Right ventricle myocardium inferior (tissue), 1 donor: ENCODE measurements around the gene PARD3. TPM values are rescaled to one million over a fixed set of nuclear protein-coding genes. Genes with fewer than 3 reads are reported as not detected.
"Not testable (repeated sequence)": the region's sequence is repeated elsewhere in the genome, so short reads cannot be mapped to it uniquely, and the experiment has no call there.

Source experiments
- ATAC-seq: fragments of 200-7000 bp; cut with Tn5 transposase; one replicate; pipeline ENCODE4 v1.9.1; 2020; ENCODE audit warnings: mild to moderate bottlenecking, moderate library complexity
- DNase-seq: peaks from one replicate; pipeline ENCODE4 v3.0.0; 2021; ENCODE audit errors: missing footprints
- intact Hi-C: fragments of 100-400 bp; cut with DNase I; formaldehyde crosslinking; loops from one replicate; pipeline ENCODE4 v1.11.0; 2022
- total RNA-seq: library from RNA; stranded (reverse); fragmentation: NEBNext Ultra II Directional; extraction: Animal tissue kit (Norgen Biotek cat#: 25700); gene quantifications from one replicate; pipeline ENCODE4 v1.2.1, GENCODE V29; 2021
- donor health status: DM: no; HTN: yes; CAD: no; lungs with severe emphysema.

The PARD3 gene
- total RNA-seq, 1 donor from 2014 or later: 34.6 TPM

DNA sequence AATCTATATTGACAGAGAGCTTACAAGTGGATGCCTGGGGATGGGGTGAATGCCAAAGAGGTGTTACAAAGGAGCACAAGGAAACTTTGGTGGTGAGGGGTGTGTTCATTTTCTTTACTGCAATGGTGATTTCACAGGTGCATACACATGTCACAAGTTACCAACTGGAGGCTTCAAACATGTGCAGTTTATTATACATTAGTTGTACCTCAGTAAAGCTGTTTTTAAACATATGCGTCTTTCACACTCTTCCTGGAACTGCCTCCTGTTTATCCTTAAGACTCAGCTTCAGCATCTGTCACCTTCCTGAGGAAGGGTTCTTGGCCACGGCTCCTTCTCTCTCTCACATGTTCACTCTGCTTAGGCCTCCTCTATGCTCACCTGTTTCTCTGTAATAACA is 731.5 kb downstream of the PARD3 start:
- DNase-seq (no peak), ATAC-seq (no peak)
- intact Hi-C loops: no loop called here

DNA sequence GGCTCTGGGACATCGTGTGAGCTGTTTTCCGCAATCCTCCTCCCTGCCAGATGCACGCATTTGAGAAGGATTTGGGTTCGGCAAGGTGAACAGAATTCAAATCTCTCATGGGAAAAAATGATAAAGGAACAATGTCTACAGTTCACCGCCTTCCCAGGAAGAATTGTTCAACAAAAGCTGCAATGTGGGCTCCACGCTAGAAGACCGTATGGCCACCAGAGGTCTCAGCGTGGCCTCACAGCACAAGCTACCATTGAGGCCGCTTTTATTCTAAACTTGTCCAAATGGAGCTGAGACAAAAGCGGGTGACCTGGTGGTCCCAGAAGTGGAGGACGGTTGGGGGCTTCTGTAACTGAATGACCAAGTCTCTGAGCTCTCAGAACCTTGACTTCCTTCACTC is 733.1 kb downstream of the PARD3 start:
- ATAC-seq (no peak), DNase-seq (no peak)
- intact Hi-C loops: no loop called here

DNA sequence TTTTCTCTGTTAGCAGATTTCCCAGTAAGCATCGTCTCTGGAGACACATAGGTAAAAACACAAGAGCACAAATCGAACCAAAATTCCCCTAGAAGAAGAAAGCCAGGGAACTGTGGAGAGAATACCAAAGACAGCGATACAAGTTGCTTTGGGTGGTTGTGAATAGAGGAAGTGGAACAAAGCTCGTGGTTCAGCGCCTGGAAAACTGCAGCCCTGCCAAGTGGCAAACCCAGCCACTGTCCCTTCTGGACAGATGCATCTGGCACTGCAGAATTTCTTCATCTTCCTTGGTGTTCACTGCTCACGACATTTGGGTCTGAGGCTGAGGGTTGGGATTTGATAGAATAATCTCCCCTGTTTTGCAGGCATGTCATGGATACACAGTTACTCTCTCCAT is 733.8 kb downstream of the PARD3 start:
- intact Hi-C loops: no loop called here
- ATAC-seq: no peak
- DNase-seq: no peak

DNA sequence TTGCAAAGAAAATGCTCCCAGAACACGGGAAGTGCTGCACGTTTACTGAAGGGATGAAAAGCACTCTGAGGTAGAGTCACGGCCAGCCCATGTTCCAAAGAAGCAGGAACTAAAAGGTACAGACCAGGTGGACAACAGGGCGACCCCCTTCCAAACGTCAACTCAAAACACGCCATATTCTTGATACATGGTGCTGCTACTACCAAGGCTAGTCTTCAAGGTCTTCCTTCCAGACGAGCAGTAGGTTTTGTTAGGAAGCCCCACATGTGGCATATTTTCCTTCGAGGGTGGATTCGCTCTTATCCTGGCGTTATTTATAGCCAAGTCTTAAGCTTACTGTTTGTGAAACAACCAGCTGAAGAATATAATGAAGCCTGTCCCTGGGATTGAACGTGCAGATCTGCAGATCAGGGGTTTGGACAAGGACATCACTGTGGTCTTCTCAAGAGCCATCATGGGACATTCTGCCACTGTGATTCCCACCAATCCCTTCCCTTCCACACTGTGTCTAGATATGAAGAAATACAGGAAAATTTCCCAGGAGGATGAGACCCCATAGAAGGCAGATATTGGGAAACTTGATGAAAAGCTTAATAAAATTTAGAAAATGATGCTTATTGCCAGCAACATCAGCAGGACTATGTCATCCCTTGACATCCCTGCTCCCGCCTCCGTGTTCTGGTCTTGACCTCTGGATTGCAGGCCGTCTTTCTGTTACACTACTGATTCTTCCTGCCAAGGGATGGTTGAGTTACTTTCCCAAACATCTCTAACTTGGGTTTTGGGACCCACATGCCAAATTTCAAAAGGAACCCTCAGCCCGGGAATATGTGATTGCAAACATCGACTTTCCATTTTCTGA is 734.4 kb downstream of the PARD3 start:
- intact Hi-C loops: no loop called here
- ATAC-seq (peak; percentile 76), DNase-seq (no peak)

DNA sequence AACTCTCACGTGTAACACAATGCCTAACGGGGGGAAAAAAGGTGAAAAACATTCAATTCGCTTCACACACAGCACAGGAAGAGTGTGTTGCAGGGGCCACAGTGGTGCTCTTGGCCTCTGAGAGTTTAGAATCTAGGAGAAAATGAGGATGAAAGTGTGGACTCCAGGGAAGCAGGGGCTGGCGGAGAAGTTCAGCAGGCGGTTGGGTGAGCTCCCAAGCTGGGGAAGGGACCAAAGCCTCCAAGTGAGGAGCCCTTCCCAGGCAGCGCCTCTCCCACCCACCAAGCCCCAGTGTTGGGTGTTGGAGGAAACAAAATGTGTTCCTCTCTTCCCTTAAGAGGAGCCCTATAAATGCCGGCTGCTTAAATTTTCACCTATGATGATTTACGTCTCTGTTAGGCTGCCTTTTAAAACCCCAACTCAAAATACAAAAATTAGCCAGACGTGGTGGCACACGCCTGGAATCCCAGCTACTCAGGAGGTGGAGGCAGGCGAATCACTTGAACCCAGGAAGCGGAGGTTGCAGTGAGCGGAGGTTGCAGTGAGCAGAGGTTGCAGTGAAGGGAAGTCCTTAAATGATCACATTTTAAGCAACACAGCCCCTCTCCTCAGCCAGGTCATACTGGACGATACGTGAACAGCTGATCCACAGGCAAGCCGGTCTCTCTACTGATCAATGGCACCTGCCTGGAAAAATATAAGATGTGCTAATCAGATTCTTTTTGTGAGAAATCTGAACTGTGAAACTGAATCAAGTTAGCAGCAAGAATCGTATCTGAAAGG is 735.2 kb downstream of the PARD3 start:
- intact Hi-C loops: no loop called here
- no peak for DNase-seq
- no peak for ATAC-seq

DNA sequence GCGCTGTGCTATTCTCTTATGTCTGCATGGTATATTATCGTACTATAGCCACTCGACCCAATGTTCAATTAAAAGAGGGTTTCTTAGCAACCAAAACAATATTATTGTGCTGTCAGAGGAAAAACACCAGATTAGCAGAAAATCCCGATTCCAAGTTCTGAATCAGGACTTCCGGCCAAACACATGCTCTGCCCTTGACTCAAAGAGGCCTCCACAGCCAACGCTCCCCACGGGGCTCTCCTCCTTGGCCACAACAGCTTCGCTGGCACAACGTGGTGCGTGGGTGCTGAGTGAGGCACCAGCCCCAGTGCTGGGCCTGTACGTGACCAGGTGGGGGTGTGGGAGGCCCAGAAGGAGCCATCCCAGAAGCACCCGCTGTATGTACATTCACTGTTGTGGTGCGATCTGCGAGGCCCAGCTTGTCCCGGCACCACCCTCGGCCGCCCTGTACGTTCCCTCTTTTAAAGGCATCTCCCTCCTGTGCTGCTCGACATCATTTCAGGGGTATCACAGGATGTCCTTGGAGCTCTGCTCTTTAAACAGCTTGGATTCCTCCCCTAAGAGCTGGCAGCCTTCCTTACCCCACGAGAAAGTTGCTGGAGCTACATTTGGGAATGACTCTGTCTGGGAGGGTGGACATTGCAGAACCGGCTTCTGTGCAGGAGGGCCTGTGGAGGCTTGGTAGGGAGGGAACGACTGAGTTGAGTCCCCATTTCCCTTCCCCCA is 736.2 kb downstream of the PARD3 start:
- intact Hi-C loops: no loop called here
- ATAC-seq (peak; percentile 67), DNase-seq (peak; percentile 83)

DNA sequence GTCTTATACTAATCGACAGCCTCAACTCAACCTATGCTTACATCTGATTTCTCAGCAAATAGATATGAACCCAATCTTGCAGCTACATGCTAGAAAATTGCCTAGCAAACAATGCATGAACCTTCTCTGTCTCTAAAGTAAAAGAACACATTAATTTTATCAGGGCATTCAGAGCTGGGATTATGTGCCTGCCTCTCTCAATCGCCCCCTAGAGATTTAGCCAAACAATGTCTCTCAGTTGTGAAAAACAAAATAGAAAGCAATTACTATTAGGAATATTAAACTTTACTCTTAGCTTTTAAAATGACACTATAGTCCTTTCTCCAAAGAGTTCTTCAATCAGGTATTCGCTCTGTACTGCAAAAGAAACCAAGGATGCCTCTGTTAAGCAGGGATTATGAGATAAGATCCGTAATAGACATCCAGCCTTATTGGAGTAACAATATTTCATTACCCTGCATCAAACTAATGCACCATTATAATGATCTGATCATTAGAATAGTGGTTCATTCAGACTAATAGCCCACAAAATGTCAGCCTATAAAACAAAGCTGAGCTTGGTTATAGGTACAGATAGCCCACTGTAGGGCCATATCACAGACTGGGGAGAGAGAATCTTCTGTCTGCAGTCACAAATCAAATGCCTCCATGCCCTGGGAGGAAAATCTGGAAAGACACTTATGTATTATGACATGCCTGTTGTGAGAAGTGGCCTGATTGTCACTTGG is 736.9 kb downstream of the PARD3 start:
- DNase-seq (no peak), ATAC-seq (no peak)
- intact Hi-C loops: no loop called here

DNA sequence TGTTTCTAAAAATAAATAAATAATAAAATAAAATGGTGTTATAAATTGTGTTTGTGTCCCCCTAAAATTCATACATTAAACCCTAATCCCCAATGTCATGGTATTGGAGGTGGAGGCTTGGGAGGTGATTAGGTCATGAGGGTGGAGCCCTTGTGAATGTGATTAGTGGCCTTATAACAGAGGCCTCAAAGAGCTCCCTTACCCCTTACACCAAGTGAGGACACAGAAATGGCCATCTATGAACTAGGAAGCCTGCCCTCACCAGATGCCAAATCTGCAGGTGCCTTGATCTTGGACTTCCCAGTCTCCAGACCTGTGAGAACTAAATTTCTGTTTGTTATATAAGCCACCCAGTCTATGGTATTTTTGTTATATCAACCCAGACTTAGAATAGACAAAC is 738.7 kb downstream of the PARD3 start:
- no peak for DNase-seq
- ATAC-seq: no peak
- intact Hi-C loops: no loop called here

DNA sequence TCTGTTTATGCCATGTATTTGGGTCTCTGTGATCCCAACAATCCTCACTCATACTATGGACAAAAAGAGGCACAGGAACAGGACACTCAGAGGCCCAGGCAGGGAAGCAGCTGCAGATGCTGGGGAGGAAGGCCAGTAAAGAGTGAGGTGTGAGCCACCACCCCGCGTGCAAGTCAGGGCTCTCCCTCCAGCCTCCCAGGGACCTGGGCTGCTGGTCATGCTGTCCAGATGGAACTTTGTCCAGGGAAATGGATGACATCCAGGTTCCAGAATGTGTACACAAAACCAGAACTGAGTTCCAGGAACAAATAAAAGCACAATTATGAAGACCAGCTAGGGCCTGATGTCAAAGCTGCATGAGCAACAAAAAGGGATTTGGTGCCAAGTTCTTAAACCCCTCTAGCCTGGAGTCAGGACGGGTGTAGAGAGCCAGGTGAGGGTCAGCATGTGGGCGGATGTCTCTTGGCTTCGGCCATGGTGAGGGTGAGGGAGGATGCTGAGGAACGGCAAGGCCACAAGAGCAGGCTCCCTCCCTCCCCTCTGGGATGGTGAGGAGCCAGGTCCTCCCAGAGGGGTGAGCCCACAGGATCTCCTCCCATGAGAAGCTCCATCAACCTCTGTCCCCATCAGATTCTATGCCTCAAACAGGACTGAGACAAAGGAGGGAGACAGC is 739.7 kb downstream of the PARD3 start:
- ATAC-seq: peak; percentile 73
- DNase-seq: no peak
- intact Hi-C loops: no loop called here

DNA sequence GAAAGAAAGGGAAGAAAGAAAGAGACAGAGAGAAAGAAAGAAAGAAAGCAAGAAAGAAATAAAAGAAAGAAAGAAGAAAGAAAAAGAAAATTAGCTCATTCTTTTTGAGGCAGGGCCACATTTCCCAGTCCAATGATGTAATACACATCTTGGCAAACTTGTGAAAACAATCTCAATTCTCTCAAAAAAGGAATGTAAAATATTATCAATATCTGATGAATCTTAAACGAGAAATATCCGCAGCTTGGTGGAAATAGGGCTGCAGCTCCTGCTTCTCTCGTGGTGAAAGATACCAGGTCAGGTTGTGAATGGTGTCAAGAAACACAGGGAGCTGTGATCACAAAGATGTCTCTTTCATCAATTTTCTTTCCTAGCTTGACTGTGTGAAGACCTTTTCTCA is 741.0 kb downstream of the PARD3 start:
- no peak for DNase-seq
- intact Hi-C loops: no loop called here
- ATAC-seq: no peak

DNA sequence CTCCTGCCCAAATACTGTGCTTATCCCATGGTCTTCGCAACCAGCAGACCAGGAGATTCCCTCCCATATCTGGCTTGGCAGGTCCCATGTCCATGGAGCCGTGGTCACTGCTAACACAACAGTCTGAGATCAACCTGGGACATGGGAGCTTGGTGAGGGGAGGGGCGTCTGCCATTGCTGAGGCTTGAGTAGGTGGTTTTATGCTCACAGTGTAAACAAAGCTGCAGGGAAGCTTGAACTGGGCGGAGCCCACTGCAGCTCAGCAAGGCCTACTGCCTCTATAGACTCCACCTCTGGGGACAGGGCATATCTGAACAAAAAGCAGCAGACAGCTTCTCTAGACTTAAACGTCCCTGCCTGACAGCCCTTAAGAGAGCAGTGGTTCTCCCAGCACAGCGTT is 747.4 kb downstream of the PARD3 start:
- DNase-seq, ATAC-seq, intact Hi-C loops: not testable (repeated sequence)

DNA sequence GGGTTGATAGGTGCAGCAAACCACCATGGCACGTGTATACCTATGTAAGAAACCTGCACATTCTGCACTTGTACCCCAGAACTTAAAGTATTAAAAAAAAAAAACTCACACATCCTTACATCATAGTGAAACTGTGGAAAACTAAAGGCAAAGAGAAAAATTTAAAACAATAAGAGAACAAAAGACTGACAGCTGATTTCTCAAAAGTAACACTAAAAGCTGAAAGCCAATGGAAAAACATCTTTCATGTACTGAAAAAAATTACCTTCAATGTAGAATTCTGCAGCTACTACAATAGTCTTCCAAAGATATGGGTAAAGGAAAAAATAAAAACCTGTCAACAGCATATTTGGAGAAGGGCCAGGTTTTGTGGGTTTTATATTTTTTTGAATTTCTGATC is 751.5 kb downstream of the PARD3 start:
- ATAC-seq (no peak), DNase-seq (no peak)
- intact Hi-C loops: no loop called here

DNA sequence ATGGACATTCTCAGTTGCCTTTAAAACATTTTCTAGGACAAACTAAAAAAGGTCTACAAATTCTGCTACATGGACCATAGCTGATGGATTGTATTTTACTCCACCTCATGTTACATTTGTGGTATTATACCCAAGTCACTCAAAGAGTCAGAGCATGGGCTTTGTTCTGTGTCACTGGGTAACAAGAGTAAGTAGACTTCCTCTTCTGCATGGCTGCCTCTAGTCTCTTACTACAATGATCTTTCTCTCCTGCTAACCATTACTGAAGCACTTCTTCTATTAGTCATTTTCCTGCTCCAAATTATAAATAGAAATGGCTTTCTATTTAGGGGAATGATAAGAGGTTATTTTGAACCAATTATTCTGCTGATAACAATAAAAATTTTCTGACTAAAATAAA is 753.3 kb downstream of the PARD3 start:
- DNase-seq: no peak
- intact Hi-C loops: no loop called here
- no peak for ATAC-seq
